NCI-H1694 treated with DMSO at 0.1 percent for 48 hours (cell line): ENCODE measurements around the gene TROAP.
A peak's percentile ranks its signal among the peaks of the same experiment; 100 is the strongest.
"Not testable (repeated sequence)": the region's sequence is repeated elsewhere in the genome, so short reads cannot be mapped to it uniquely, and the experiment has no call there.

Experiments
- DNase-seq: peaks from one replicate; lab custom pipeline; 2025; lab: John Stamatoyannopoulos, UW

Gene TROAP

DNA sequence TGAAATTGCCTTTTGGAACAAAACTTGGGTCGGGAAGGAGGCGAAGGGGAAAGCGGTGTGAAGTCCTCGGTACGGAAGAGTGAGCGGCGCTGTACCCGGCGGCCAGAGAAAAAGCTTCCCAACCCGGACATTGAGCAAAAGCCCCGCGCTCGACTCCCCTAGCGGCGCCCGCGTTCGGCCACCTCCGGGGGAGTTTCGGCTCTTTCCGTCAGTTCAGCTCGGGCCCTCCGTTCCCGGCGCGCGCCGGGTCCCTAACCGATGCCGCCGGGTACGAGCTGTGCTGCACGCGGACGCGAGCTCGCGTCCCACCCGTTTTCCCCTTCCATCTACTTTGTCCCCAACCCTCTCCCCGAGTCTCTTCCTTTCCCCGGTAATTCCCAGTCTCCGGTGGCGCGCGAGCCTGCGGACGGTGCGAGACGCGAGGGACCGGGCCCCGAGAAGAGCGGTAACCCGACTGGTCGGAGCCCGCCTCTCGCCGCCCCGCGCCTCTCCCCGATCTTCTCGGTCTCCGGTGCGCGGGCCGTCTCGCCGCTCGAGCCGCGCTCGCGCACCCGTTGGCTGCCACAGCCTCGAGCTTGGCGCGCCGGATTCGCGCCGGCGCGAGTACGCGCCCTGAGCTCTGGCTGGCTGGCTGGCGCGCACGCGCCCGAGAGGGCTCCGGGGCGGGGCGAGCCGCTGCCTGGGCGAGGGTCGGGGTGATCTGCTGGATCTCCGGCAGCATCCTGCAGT lies 43.8 kb downstream of the TROAP start:
- DNase-seq = peak; percentile 62

DNA sequence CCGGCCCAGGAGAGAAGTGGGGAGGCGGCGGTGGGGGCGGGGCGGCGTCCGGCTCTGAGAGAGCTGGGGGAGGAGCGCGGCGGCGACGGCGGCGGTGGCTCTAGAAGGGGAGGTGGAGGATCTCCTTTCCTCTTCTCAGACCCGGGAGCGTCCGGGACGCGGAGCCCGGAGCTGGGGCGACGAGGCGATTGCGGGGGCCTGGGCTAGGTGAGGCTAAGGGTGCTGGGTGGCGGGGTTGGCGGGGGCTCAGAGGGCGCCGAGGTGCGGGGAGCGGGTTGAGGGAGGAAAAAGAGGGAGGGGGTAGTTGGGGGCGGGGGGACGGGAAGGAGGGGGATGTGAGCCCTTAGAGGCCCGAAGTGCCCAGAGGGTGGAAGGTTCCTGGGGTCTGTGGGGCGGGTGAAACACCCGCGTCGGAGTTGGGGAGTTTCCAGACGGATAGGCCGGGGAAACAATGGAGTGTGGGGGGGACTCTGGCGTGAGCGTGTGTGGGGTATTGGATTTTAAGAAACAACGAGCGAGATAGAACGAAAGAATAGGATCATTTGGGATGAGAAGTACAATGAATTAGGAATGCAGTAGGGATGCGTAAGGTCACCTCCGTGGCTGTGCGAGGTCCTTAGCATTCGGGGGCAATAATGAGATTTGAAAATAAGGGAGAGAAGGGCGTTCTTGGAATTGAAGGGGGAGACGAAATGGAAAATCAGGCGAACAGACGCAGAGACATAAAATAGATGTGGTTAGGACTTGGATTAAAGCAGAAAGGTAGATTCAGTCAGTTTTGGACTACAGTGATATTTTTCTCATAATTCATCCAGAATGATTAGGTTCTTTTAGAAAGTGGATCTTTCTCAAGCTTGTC lies 44.6 kb downstream of the TROAP start, which contains the start of gene SPATS2:
Gene SPATS2, plus strand, starts transcription at position 82 of the 859 bp plus-strand sequence. CDS start 93,551 bp downstream, outside the sequence.
- no peak for DNase-seq

DNA sequence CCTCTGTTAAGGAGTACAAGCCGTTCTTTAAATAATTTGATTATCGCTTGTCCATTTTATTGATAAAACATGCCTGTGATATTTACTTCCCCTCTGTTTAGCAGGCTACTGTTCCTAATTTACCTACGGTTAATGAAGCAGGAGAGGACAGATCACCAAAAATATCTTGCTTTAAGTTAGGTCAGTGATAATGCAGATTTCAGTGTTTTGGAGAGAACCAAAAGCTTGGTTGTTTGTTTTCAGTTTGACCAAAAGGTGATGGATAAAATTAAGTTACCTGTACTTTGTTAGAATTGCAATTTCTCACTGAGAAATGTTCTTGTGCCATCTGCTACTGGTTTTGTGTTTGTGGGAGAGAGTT lies 45.2 kb downstream of the TROAP start:
- no peak for DNase-seq

DNA sequence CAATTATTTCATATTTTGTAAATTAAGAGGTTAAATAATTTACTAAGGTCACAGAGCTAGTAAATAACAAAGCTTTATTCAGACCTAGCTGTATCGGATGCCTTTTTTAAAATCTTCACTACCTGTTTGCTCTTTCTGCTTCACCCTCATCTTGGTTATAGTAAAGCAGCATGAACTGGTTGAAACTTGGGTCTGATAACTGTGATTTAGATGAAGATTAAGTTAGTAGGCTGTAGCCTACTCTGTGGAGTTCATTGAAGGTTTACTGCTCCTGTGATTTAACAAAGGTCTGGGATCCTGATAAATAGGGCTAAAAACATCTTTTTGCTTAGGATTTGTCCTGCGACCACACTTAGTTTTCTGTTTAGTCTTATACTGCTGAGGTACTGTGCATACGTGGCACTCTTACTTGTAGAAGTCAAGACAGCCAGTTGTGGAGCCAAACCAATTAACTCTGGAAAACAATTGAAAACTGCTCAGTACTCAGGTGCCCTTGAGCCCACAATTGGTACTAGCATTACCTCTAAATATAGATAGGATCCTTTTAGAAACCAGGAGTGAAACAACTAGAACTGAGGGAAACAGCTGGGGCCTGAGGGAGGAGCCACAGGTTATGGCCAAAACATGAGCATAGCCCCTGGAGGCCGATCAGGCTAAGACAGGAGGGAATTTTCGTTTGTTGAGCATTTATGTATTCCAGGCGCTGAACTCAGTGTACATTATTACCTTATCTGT lies 46.5 kb downstream of the TROAP start:
- peak; percentile 17 for DNase-seq

DNA sequence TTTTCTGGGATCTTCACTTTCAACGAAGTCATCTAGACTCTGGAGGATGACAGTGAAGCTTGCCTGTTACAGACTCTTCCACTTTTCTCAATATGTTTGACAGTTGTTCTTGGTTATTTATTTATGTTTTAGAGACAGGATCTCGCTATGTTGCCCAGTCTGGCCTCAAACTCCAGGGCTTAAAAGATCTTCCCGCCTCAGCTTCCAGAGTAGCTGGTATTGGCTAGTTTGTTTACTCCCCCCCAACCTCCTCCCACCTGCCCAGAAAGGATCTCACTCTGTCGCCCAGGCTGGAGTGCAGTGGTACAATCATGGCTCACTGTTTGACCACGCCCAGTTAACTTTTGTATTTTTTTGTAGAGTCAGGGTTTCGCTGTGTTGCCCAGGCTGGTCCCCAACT lies 47.5 kb downstream of the TROAP start:
- DNase-seq = no peak

DNA sequence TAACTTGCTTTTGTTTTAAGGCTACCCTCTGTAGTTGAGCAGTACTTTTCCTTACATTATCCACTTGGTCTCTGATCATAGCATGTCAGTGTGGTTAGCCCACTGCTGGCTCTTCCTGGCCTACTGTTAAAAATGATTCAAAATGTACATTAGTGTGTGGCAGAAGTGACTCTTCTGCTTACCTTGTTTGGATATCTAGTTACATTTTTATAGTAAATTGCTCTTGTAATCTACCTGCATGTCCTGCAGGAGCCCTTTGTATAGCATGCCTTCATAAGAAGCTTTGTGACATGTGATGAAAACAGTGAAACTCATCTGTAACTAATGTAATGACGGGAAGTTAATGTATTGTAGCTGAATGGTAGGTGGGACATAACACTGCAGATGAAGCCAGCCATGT lies 52.4 kb downstream of the TROAP start:
- DNase-seq = no peak

DNA sequence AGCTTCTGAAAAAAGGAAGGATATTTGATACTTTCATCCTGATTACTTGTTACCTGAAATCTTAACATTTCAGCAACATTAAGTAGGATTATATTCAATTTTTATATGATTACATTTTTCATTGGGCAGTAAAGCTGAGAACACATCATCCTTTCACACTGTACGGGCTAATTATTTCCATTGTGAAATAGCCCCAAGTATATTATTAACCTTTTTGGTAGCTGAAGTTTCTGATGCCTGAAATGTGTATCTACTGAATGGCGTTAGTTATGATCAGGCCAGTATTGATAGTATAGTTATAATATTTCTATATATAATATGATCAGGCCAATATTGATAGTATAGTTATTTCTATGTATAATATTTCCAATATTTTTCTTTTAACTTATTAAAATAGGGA lies 54.3 kb downstream of the TROAP start:
- no peak for DNase-seq

DNA sequence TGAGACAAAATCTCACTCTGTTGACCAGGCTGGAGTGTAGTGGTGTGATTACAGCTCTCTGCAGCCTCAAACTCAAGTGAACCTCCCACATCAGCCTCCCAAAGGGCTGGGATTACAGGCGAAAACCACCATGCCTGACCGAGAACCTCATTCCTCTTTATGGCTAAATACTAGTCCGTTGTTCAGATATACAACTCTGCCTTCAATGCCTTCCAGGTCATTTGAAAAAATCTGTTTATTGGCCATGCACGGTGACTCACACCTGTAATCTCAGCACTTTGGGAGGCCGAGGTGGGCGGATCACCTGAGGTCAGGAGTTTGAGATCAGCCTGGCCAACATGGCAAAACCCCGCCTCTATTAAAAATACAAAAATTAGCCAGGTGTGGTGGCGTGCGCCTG lies 57.1 kb downstream of the TROAP start:
- not testable (repeated sequence) for DNase-seq
